Thyroid gland (tissue), 4 donors: ENCODE data around the gene ADAMTSL1.

Source experiments
- POLR2A ChIP-seq, 2 donors: fragments of 450-650 bp; IDR thresholded peaks; one replicate each; pipeline ENCODE4 v1.6.1; 2017; ENCODE audit warnings: antibody characterized with exemption in 2 of 2, mild to moderate bottlenecking in 2 of 2, moderate library complexity in 1 of 2
- TF ChIP-seq, protein P1 (sequence below), 6 experiments: fragments of 200-600 bp in 3 of 6; fragments of 450-650 bp in 3 of 6; sonication (generic) in 3 of 6; IDR thresholded peaks; one replicate each; pipeline ENCODE4 v1.5.1; 2016 to 2019; ENCODE audit warnings: antibody characterized with exemption in 6 of 6, mild to moderate bottlenecking in 2 of 6, inconsistent platforms in 1 of 6, moderate library complexity in 1 of 6

DNA sequence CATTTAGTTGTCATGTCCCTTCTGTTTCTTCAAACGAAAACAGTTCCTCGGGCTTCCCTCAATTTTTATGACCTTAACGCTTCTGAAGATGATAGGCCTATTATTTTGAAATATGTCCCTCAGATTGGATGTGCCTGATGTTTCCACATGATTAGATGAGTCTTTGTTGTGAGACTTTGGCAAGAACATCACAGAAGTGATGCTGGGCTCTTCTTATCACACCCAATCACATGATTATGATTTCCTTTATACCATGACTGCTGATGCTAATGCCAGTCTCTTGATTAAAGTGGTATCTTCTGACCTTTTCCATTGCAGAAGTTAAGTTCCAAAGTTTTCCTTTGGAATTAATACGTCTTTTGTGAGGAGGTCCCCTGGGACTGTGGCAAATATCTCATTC lies 383.4 kb downstream of the ADAMTSL1 start:
- TF ChIP-seq, protein P1, sequence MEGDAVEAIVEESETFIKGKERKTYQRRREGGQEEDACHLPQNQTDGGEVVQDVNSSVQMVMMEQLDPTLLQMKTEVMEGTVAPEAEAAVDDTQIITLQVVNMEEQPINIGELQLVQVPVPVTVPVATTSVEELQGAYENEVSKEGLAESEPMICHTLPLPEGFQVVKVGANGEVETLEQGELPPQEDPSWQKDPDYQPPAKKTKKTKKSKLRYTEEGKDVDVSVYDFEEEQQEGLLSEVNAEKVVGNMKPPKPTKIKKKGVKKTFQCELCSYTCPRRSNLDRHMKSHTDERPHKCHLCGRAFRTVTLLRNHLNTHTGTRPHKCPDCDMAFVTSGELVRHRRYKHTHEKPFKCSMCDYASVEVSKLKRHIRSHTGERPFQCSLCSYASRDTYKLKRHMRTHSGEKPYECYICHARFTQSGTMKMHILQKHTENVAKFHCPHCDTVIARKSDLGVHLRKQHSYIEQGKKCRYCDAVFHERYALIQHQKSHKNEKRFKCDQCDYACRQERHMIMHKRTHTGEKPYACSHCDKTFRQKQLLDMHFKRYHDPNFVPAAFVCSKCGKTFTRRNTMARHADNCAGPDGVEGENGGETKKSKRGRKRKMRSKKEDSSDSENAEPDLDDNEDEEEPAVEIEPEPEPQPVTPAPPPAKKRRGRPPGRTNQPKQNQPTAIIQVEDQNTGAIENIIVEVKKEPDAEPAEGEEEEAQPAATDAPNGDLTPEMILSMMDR (IDR thresholded peaks at IDR 0.05), result no peak
- no peak for TF ChIP-seq POLR2A (IDR thresholded peaks at IDR 0.05)
